Cardiac muscle cell (in vitro differentiated cells and primary cell): ENCODE measurements around the gene JAKMIP1. TPM values are rescaled to one million over a fixed set of nuclear protein-coding genes. Genes with fewer than 3 reads are reported as not detected.

Experiments used
- DNase-seq, 2 donors: peaks; one replicate each; pipeline versions ENCODE4 v3.0.0 to v3.0.0-alpha.2; 2010 to 2017; ENCODE audit warnings: low read depth in 1 of 2, low spot score in 1 of 2
- H3K27ac ChIP-seq: fragments of 200-600 bp; sonication (generic); 2 replicates; pipeline ENCODE4 v1.5.1; 2016
- H3K27me3 ChIP-seq: fragments of 200-600 bp; sonication (generic); 2 replicates; pipeline ENCODE4 v1.6.0; 2016; ENCODE audit warnings: control low read depth
- H3K36me3 ChIP-seq: fragments of 200-600 bp; sonication (generic); 2 replicates; pipeline ENCODE4 v1.5.1; 2016; ENCODE audit warnings: control low read depth
- H3K4me1 ChIP-seq: fragments of 200-600 bp; sonication (generic); 2 replicates; pipeline ENCODE4 v1.8.1; 2017; ENCODE audit warnings: low read depth, mild to moderate bottlenecking, mixed run types
- H3K4me3 ChIP-seq: fragments of 200-600 bp; sonication (generic); 2 replicates; pipeline ENCODE4 v1.5.1; 2016; ENCODE audit warnings: mild to moderate bottlenecking
- H3K9me3 ChIP-seq: fragments of 200-600 bp; sonication (generic); 2 replicates; pipeline ENCODE4 v1.5.1; 2017; ENCODE audit warnings: low read depth, mild to moderate bottlenecking, control low read depth
- polyA plus RNA-seq: library from polyadenylated mRNA; unstranded; fragments of >200 nt; fragmentation: Nextera tagmentation; extraction: Ambion mirVana; gene quantifications from 2 replicates; pipeline ENCODE4 v1.2.1, GENCODE V29; 2016
- total RNA-seq: library from RNA; depleted of rRNA; stranded (reverse); fragments of >200 nt; gene quantifications from 2 replicates; pipeline ENCODE4 v1.2.3, GENCODE V29; 2016
- TF ChIP-seq, protein P1 (sequence below): IDR thresholded peaks from 2 replicates; pipeline ENCODE4 v1.5.1; 2012; ENCODE audit warnings: low read depth, mild to moderate bottlenecking, low read length

The JAKMIP1 gene
- total and polyA plus RNA-seq, 2 experiments from 2014 or later: 0.68 to 1.2 TPM

DNA sequence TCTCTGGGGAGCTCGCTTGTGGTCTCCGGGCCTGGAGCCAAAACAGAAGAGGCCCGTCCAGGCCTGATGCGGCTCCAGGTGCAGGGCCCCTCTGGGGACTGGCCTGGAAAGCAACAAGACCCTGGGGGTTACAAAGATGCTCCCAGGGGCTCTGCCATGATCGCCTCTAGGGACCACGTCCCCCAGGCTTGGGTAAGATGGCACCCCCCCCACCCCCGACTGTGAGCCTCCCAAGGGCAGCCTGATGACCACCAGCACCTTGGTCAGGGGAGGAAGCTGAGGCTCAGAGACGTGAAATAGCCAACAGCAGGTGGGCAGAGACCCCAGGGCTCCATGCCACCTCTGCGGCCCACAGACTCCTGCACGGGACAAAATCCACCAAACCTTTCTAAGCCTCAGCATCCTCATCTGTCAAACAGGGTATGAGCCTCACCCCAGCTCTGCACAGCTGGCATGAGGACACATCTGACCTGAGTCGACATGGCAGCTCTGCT, 207.5 kb downstream of the JAKMIP1 start:
- Histone ChIP-seq H3K36me3 (no peaks in the 10 kb centered on the region), H3K9me3 (no peaks in the 10 kb centered on the region), H3K4me1 (no peaks in the 10 kb centered on the region), H3K27me3 (no peaks in the 10 kb centered on the region), H3K4me3 (no peak overlapping the region), H3K27ac (no peak overlapping the region)
- TF ChIP-seq, protein P1, sequence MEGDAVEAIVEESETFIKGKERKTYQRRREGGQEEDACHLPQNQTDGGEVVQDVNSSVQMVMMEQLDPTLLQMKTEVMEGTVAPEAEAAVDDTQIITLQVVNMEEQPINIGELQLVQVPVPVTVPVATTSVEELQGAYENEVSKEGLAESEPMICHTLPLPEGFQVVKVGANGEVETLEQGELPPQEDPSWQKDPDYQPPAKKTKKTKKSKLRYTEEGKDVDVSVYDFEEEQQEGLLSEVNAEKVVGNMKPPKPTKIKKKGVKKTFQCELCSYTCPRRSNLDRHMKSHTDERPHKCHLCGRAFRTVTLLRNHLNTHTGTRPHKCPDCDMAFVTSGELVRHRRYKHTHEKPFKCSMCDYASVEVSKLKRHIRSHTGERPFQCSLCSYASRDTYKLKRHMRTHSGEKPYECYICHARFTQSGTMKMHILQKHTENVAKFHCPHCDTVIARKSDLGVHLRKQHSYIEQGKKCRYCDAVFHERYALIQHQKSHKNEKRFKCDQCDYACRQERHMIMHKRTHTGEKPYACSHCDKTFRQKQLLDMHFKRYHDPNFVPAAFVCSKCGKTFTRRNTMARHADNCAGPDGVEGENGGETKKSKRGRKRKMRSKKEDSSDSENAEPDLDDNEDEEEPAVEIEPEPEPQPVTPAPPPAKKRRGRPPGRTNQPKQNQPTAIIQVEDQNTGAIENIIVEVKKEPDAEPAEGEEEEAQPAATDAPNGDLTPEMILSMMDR: no peak
- DNase-seq: no peak

DNA sequence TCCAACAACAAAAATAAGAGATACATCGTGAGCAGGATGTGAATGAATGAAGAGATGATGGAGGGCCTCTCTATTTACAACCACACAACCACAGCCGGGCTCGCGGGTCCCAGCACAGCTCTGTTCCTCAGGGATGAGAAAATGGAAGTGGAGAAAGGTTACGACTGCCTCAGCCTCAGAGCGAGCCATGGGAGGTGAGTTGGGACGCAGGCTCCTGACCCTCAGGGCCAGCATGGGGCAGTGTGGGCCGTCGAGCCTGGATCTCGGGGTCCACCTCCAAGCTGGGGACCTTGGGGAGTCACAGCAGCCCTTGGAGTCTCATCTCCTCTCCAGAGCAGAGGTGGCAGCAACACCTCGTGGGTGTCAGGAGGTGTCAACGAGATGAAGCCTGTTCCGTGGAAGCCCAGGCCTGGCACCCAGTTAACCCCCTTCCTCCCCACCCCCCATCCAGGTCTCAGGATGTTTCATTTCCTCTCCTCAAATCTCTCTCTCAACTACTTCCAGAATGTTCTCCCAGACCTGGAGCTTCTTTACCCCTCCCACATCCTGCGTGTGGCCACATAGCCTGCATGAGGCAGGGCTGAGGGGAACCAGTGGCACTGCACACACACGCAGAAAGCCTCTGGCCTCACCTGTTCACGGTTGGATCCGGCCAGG, 208.1 kb downstream of the JAKMIP1 start:
- Histone ChIP-seq H3K27me3 (no peaks in the 10 kb centered on the region), H3K27ac (no peak overlapping the region), H3K4me1 (no peaks in the 10 kb centered on the region), H3K9me3 (no peaks in the 10 kb centered on the region), H3K4me3 (no peak overlapping the region), H3K36me3 (no peaks in the 10 kb centered on the region)
- no peak for DNase-seq
- TF ChIP-seq, protein P1: no peak

DNA sequence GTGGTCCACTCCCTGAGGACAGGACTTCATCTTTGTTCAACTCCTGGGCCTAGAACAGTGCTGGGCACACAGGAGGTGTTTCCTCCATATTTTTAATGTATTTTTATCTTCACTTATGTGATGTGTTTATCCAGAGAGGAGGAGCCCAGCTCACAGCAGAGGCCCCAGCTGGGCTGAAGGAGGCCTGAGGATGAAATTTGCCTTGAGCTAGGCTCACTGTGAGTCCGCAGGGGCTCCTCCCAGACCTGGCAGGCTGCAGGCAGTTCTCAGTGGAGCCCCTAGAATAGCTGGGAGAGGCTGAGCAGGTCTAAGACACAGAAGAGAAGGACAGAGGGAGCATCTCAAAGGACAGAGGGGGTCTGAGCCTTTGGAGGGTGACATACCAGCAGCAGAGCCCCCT, 208.9 kb downstream of the JAKMIP1 start:
- H3K27ac ChIP-seq: no peak overlapping the region
- H3K9me3 ChIP-seq: no peaks in the 10 kb centered on the region
- no peaks in the 10 kb centered on the region for H3K36me3 ChIP-seq
- H3K27me3 ChIP-seq: no peaks in the 10 kb centered on the region
- H3K4me3 ChIP-seq: no peak overlapping the region
- TF ChIP-seq, protein P1: no peak
- DNase-seq: no peak
- no peaks in the 10 kb centered on the region for H3K4me1 ChIP-seq

DNA sequence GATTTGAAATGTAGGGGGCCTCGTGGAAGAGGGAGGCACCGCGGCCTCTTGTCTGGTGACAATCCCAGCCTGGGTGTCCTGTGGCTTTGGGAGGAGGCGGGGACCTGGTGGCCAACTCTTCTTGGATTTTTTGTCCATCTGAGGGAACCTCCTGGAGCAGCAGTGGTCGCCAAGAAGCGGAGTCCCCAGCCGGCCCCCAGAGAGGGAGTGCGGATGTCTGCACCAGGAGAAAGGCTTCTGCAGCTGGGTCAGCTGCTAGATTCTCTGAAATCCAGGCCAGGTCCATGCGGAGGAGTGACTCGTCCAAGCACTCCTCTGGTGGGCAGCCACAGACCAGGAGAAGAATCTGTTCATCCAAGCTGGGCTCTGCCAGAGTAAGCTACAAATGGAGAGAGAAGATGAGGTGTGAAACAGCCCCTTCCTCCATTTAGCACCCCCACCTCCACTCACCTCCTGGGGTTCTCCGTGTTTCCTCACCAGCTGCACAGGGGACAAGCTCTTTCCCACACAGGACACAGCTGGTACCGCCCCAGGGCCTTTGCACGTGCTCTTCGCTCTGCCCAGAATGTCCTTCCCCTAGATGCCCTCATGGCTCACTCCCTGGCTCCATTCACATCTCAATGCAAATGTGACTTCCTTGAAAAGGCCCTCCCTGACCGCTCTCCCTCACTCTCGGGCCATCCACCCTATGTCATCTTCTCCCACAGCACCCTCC, 209.7 kb downstream of the JAKMIP1 start:
- Histone ChIP-seq H3K36me3 (no peaks in the 10 kb centered on the region), H3K4me1 (no peaks in the 10 kb centered on the region), H3K27ac (no peak overlapping the region), H3K27me3 (no peaks in the 10 kb centered on the region), H3K9me3 (no peaks in the 10 kb centered on the region), H3K4me3 (no peak overlapping the region)
- no peak for DNase-seq
- TF ChIP-seq, protein P1: no peak

DNA sequence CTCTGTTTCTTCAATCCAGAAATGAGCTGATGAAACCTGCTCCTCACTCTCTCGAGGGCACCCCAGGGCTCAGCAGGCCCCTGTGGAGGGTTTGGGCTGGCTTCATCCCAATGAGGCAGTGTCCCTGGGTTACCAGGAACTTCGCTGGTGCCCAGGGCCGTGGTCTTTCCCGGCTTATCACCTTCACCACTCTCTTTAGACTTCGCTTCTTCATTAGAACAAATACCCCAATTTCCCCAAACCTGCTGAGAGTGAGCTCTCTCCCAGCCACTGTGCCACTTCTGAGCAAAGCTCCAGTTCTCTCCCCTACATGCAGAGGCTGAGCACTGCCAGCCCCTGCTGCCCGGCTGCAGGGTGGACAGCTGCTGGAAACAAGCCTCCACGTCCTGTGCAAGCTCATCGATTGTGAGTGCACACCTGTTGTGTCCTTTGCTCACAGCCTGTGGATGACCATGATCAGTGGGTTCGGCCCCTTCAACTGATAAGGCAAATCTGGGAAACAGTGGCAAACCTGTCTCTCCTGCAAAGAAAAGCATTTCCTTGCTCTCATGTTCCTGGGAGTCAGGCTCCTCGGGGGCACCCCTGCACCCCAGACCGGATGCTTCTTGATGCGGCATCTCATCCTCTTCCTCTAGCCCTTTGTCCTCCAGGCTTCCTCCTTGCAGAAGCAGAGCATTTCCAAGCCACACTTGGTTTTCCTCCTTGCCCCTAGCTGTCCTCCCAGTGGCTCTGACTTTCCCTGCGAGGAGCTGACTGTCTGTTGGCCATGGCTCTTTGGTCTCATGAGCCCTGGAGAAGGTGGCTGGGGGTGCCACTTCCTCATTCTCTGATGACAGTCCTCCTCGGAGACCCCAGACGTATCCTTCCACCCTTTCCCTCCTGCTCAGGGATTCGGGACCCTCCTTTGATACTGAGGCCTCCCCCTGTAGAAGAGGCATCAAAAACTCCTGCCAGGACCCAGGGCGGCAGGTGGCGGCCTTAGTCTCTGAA, 210.8 kb downstream of the JAKMIP1 start:
- no peak for DNase-seq

More for the DNA sequence above, 210.8 kb downstream of the JAKMIP1 start:
- Histone ChIP-seq H3K27ac (no peak overlapping the region), H3K36me3 (no peaks in the 10 kb centered on the region), H3K4me3 (no peak overlapping the region), H3K27me3 (no peaks in the 10 kb centered on the region), H3K4me1 (no peaks in the 10 kb centered on the region), H3K9me3 (no peaks in the 10 kb centered on the region)
- TF ChIP-seq, protein P1: no peak
